ENCODE results near the gene TEX2.
"Not testable (repeated sequence)": the region's sequence is repeated elsewhere in the genome, so short reads cannot be mapped to it uniquely, and the experiment has no call there.

TEX2 gene

GRCh38 chr17:64178011-64178825 is 84.8 kb downstream of the TEX2 start:
- DNase-seq: no peak

DNA sequence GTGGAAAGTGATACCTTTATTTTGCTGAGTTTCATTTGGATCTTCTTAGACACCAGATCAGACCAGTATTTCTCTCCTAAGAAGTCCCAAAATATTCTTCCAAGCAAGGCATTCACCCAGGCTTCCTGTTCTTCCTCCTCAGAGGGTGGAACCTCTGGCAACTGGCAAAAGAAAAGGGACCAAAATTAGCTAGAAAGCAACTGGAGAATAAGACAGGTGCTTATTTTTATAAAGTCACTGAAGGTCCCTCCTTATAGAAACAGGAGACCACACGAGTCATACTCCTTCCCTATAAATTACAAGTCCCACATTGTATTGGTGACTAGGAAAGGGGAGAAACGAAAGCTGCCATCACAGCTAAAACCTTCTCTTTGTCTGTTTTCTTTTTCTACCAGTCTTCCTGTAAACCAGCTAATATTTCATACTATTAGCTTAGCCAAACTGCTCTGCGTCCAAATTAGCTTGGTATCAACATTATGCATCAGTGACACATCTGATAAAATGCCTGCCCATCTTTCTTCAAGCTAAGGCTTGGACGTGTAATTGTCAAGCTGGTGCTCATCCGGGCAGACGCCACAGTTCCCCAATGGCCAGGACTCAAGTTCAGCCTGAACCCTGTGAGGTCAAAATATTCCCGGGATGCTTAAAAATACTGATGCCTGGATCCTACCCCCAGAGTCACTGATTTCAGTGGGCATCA is 85.6 kb downstream of the TEX2 start:
- no peak for DNase-seq

- no peak for DNase-seq
Measured at GRCh38 chr17:64176556-64176955, 86.5 kb downstream of the TEX2 start.

DNA sequence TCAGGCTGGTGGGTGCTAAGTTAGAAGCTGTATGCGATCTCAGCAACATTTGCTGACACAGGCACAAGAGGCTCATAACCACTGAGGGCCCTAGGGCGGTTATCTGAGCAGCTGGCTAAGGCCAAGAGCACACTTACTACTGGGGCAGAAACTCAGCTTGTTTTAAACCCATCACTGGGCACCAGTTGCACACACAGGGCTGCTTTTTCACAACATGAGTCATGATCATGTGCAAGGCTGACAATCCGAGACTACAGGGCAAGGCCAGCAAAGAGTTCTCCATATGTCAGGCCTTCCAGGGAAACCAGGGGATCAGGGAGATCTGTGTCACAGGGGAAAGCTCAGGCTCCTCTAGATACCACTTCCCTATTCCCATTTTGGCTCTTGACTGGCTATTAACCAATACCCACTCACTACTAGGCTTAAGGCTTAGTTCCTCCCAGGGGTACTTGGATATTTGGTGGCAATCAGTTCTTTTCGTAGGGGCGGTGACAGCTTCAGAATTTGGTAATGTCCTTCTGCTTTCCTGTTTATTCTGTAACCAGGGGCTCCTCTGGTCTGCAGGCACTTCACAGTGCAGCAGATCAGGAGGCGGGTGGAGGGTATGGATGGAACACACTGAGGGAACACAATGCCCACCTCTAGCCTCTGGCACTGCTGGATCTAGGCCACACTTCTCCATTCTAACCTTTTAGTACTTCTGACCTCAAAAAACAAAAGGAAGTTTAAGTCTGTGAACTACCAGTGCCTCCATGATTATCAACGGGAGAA is 88.2 kb downstream of the TEX2 start:
- peak; percentile 80 for DNase-seq

GRCh38 chr17:64173646-64174045 is 89.4 kb downstream of the TEX2 start:
- no peak for DNase-seq

DNA sequence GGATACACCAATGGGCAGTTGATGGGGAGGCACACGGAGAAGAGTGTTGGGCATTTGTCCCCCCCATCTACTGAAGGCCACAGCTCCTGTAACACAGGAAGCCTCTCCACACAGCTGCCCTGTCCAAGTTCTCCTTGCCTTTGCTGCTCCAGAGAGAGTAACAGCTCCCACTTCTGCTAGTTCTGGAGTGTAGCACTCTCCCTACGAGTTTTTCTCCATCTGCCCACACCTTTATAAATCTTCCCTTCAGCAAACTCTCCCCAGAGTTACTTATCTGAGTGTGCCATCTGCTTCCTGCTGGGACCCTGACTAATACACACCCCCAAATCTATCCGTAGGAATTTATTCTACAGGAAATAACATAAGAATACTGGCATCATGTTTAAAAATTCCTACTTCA is 90.5 kb downstream of the TEX2 start:
- no peak for DNase-seq

- DNase-seq: peak; percentile 29
Measured at GRCh38 chr17:64171041-64171440, 92.0 kb downstream of the TEX2 start.

- DNase-seq: no peak
Measured at GRCh38 chr17:64170286-64170685, 92.8 kb downstream of the TEX2 start.

GRCh38 chr17:64167666-64168065 is 95.4 kb downstream of the TEX2 start:
- DNase-seq: not testable (repeated sequence)

GRCh38 chr17:64166876-64167275 is 96.2 kb downstream of the TEX2 start:
- no peak for DNase-seq

- no peak for DNase-seq
Measured at GRCh38 chr17:64165347-64165746, 97.7 kb downstream of the TEX2 start.

DNA sequence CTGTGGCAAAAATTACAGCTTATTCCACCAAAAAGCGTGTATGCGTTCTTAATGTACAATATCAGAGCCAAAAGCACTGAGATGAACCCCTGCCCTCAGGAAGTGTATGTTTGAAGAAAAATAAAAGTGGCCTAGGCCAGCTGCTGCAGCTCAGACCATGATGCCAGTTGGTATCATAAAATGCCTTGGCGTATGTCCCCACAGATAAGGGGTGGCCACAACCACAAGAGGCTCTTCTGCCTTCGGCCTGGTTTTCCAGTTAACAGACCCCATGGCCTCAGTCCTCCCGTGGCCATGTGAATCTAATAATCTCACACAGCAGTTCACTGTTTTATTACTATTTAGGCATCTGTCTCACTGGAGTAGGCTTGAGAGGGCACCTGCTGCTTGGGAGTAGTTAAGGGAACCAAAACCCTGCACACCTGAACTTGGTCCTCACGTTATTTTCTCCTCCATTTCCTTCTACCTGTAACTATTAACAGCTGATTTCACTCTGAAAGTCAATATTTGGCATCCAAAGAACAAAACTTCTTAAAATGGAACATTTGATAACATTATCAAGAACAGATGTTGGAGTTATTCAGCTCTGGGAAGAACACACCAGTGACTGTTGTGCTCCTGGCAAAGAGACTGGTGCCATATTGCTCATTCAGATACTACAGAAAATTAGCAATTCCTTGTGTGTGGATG is 98.3 kb downstream of the TEX2 start:
- no peak for DNase-seq

- DNase-seq: no peak
Measured at GRCh38 chr17:64163468-64163867, 99.6 kb downstream of the TEX2 start.

DNA sequence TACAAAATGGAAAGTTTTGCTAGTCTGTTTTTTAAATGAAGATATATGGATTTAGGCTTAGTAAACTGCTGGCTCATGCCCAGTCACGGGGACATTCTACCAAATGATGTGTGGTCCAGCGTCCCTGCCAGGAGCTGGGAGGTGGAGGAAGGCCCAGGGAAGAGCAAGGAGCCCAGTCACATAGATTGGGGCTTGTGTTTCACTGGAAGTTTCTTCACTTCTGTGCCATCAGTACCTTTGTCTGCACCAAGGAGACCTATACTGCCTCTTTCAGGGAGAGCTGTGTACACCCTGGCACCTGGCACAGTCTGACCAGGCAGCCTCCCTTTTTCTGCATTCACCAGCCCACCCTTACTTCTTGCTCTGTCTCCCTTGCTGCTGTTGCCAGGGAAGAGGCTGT is 100.5 kb downstream of the TEX2 start:
- no peak for DNase-seq

DNA sequence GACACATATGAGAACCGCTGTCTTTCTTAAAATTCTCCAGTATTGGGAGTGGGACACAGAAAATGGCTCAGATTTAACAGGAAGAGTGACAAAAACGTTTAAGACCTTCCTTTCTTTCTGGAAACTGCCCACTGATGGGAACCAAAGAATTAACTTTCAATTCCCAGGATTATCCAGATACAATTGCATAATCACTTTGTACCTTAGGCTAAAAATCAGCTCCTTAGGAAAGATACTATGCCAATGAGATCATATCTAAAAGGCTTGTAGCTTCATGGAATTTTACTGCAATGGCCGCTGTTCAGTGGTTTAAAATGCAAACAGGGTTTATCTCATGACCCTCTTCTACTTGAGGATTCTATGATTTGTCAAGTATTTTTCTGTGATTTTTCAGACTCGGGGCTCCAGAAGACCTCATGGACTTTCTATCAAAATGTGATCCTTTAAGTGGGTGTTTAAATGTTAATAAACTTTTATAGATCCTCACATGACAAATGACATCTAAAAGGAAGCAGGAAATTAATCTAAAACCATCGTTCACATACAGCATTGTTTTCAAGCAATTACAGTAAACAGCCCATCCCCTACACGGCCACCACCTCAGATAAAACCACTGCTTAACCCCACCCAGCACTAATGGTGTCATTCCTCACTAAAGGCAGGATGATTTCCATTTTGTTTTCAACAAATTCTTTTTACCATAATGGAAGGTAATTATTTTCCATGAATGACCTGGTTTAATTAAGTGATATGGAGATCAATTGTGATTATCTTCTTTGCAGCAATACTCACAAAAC is 101.5 kb downstream of the TEX2 start:
- peak; percentile 27 for DNase-seq

- DNase-seq: peak; percentile 45
Measured at GRCh38 chr17:64160378-64160777, 102.7 kb downstream of the TEX2 start.

DNA sequence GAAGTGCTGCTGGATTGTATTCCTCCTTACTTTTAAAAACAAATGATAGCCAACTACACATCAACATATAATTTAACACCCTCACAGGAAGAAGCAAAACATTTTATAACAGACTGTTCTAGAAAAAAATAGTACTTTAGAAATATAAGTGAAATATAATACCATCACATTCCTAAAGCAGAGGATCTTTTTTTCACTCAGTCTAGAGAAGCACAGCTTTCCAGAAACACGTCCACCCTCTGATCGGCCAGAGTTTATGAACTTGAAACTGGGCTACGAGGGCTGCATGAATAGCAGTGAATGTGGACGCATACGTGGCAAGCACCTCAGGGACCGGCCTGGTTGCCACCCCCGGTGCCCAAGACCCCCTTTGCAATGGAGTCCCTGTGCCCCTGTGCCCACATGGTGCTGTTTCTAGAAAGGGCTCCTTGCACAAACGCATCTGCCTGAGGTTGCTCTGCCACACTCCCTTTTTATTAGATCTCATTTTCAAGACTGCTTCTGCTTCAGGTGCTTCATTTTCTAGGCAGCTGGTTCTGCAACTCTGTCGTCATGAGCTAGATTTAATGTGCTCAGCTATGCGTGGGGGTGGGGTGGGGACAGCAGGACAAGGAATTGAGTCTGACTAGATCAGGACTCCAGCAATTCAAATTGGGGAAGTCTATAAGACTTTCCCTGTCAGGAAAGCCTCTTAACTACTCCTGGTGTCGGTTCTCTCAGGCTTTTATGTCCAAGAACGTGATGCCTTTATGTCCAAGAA is 104.0 kb downstream of the TEX2 start:
- DNase-seq: no peak

- DNase-seq: no peak
Measured at GRCh38 chr17:64158406-64158805, 104.7 kb downstream of the TEX2 start.

DNA sequence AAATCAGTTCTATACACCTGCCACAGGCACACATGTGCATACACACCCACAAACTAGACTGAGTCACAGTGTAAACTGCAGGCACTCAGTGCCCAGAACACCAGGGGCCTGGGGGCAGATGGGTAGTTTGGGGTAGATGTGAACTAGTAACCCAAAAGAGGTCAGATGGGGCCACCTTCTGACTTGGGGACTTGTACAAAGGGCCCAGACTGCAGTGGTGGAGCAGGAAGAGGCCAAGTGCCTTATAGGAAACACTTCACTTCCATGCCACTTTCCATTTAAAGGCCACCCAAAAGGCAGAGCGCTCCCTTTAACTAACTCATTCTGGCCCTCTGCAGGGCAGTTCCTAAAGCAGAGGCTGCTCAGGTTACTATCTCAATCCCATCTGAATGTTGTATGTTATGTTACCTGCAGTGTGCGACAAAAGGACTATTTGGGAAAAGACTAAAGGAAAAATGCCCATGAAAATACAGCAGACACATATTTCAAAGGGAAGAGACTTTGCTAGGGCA is 105.3 kb downstream of the TEX2 start:
- DNase-seq: no peak

- DNase-seq: no peak
Measured at GRCh38 chr17:64156670-64157069, 106.4 kb downstream of the TEX2 start.

Measured in EL (cell line).